ENCODE results near the gene DNAJB14.
A peak's percentile ranks its signal among the peaks of the same experiment; 100 is the strongest.
"Not testable (repeated sequence)": the region's sequence is repeated elsewhere in the genome, so short reads cannot be mapped to it uniquely, and the experiment has no call there.

The DNAJB14 gene

GRCh38 chr4:99946356-99947189, at the start of gene DNAJB14:
Gene DNAJB14 (minus strand): TSS chr4:99946618. CDS start chr4:99946571, 47 bp downstream.
- FAIRE-seq: no peak

GRCh38 chr4:99991741-99992140, 45.3 kb upstream of the DNAJB14 start:
- FAIRE-seq: no peak

- FAIRE-seq: no peak
These were observed 41.3 kb upstream of the DNAJB14 start for GRCh38 chr4:99987681-99988080.

GRCh38 chr4:99986792-99987191, 40.4 kb upstream of the DNAJB14 start:
- FAIRE-seq: no peak

- FAIRE-seq: no peak
These were observed 37.0 kb upstream of the DNAJB14 start for GRCh38 chr4:99983289-99983943.

GRCh38 chr4:99979872-99980271, 33.5 kb upstream of the DNAJB14 start:
- FAIRE-seq: no peak

- FAIRE-seq: no peak
These were observed 25.2 kb upstream of the DNAJB14 start for GRCh38 chr4:99971453-99972111.

- FAIRE-seq: no peak
These were observed 21.9 kb upstream of the DNAJB14 start for GRCh38 chr4:99968330-99968729.

GRCh38 chr4:99966692-99967091, 20.3 kb upstream of the DNAJB14 start:
- no peak for FAIRE-seq

GRCh38 chr4:99965674-99966350, 19.4 kb upstream of the DNAJB14 start:
- FAIRE-seq: no peak

- FAIRE-seq: no peak
These were observed 18.8 kb upstream of the DNAJB14 start for GRCh38 chr4:99965173-99965572.

- FAIRE-seq: no peak
These were observed 15.3 kb upstream of the DNAJB14 start for GRCh38 chr4:99961711-99962110.

- FAIRE-seq: no peak
These were observed 14.2 kb upstream of the DNAJB14 start for GRCh38 chr4:99960648-99961047.

- not testable (repeated sequence) for FAIRE-seq
These were observed 11.8 kb upstream of the DNAJB14 start for GRCh38 chr4:99958207-99958606.

GRCh38 chr4:99950913-99951254, 4.5 kb upstream of the DNAJB14 start:
- FAIRE-seq: no peak

GRCh38 chr4:99949999-99950912, 3.8 kb upstream of the DNAJB14 start, which contains the start of gene H2AZ1:
Gene H2AZ1 (minus strand): TSS chr4:99950275. CDS start chr4:99950170, 105 bp downstream.
- peak; percentile 96 for FAIRE-seq

GRCh38 chr4:99949034-99949998, 2.9 kb upstream of the DNAJB14 start:
- peak; percentile 14 for FAIRE-seq

GRCh38 chr4:99947608-99948007, 1.2 kb upstream of the DNAJB14 start:
- FAIRE-seq: no peak

- FAIRE-seq: no peak
These were observed 766 bp upstream of the DNAJB14 start for GRCh38 chr4:99947190-99947578.

- no peak for FAIRE-seq
These were observed 581 bp downstream of the DNAJB14 start for GRCh38 chr4:99945718-99946355.

Data from A204.1 (cell line).